HL-60 (cell line): ENCODE measurements around the gene ATF6.
"Not testable (repeated sequence)": the region's sequence is repeated elsewhere in the genome, so short reads cannot be mapped to it uniquely, and the experiment has no call there.

ENCODE experiments used
- DNase-seq, 2 experiments: peaks; one replicate each; pipeline ENCODE4 v3.0.0-alpha.2; 2010 to 2020; ENCODE audit warnings: low read depth in 1 of 2, low spot score in 1 of 2
- H3K27ac ChIP-seq: fragments of 250-450 bp; sonication (Bioruptor Pico); replicated peaks from 2 replicates; pipeline ENCODE4 v1.5.1; 2020; ENCODE audit warnings: mild to moderate bottlenecking, moderate library complexity
- H3K27me3 ChIP-seq: fragments of 250-450 bp; sonication (Bioruptor Pico); 2 replicates; pipeline ENCODE4 v1.5.1; 2021; ENCODE audit warnings: mild to moderate bottlenecking, moderate library complexity; ENCODE audit not compliant: insufficient read depth, poor library complexity, severe bottlenecking
- H3K4me3 ChIP-seq: replicated peaks from 2 replicates; pipeline ENCODE4 v1.5.1; 2011; ENCODE audit warnings: mild to moderate bottlenecking, control low read depth, low read length; ENCODE audit not compliant: insufficient read depth
- CTCF ChIP-seq: IDR thresholded peaks from one replicate; pipeline ENCODE4 v1.5.1; 2011; ENCODE audit warnings: low read length, control low read depth, inconsistent platforms; ENCODE audit not compliant: insufficient read depth
- GABPA ChIP-seq: IDR thresholded peaks from 2 replicates; pipeline ENCODE4 v1.6.1; 2012; ENCODE audit warnings: low read depth
- POLR2AphosphoS5 ChIP-seq: IDR thresholded peaks from 2 replicates; pipeline ENCODE4 v1.6.1; 2012; ENCODE audit warnings: low read depth
- REST ChIP-seq: IDR thresholded peaks from 2 replicates; pipeline ENCODE4 v1.6.1; 2012; ENCODE audit warnings: low read depth; ENCODE audit not compliant: insufficient replicate concordance
- SPI1 ChIP-seq: IDR thresholded peaks from 2 replicates; pipeline ENCODE4 v1.6.1; 2012; ENCODE audit warnings: low read depth, mild to moderate bottlenecking, borderline replicate concordance

Gene ATF6

GRCh38 chr1:161768986-161769672, 3.0 kb downstream of the ATF6 start:
- H3K27ac ChIP-seq: no peak overlapping the region
- DNase-seq: no peak
- no peak overlapping the region for H3K4me3 ChIP-seq
- TF ChIP-seq CTCF (no peak), SPI1 (no peak), GABPA (no peak), REST (no peak), POLR2AphosphoS5 (no peak)
- H3K27me3 ChIP-seq: no peaks in the 10 kb centered on the region

GRCh38 chr1:161769673-161770045, 3.5 kb downstream of the ATF6 start:
- DNase-seq, H3K4me3 ChIP-seq, H3K27ac ChIP-seq, H3K27me3 ChIP-seq: not testable (repeated sequence)

- no peak overlapping the region for H3K27ac ChIP-seq
- TF ChIP-seq GABPA (no peak), POLR2AphosphoS5 (no peak), SPI1 (no peak), REST (no peak), CTCF (no peak)
- no peaks in the 10 kb centered on the region for H3K27me3 ChIP-seq
- DNase-seq: no peak
- H3K4me3 ChIP-seq: no peak overlapping the region
These were observed 4.1 kb downstream of the ATF6 start for GRCh38 chr1:161770250-161770649.

GRCh38 chr1:161771161-161771560, 5.0 kb downstream of the ATF6 start:
- no peak for TF ChIP-seq POLR2AphosphoS5
- no peak for TF ChIP-seq CTCF
- TF ChIP-seq GABPA: no peak
- TF ChIP-seq SPI1: no peak
- TF ChIP-seq REST: no peak
- Histone ChIP-seq H3K27me3 (no peaks in the 10 kb centered on the region), H3K4me3 (no peak overlapping the region), H3K27ac (no peak overlapping the region)
- DNase-seq: no peak
